ENCODE results near the gene PRPF19.

Gene PRPF19

DNA sequence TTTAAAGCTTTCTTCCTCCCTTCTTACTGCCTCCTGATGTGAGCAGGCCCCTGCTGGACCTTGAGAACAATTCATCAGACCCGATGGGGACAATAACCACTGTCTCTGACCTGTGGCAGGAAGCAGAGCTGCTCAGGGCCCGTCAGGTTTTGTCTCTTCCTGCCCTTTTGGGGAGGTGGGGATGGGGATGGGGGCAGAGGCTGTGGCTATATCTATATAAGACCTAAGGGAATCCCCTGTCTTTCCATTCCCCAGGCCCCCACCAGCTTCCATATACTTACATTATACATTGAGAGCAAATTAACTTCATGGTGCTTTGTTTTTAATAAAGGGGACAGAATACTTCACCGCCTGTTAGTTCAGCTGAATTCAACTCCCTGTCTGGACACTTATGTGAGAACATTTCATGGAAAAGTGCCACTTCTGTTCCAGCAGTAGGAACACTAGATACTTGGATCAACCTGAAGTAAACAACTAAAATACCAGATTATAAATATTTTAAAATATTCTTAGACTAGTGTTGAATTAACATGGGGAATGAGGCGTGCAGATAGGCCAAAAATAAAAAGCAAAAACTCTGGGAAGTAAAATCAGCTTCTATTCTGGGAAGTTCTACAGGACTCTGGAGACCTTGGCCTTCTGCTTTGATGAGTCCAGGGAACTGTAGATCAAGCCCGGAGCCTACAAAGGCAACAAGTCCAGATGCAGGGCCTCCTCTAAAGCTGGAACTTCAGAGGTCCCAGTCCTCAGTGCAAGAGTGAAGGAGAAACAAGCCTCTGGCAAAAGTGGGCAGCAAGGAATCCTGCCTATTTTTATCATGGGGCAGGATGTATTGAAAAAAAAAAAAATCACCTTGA lies 27.9 kb downstream of the PRPF19 start:
- no peak for DNase-seq (ENCODE audit: low spot score)
- TF ChIP-seq CTCF (IDR thresholded peaks at IDR 0.05; ENCODE audit: extremely low read depth, missing control alignments), result no peak

GRCh38 chr11:60876168-60876485 lies 30.3 kb downstream of the PRPF19 start:
- TF ChIP-seq CTCF (IDR thresholded peaks at IDR 0.05; ENCODE audit: extremely low read depth, missing control alignments), result no peak
- DNase-seq (ENCODE audit: low spot score), result no peak

GRCh38 chr11:60875366-60876167 lies 30.8 kb downstream of the PRPF19 start:
- no peak for TF ChIP-seq CTCF (IDR thresholded peaks at IDR 0.05; ENCODE audit: extremely low read depth, missing control alignments)
- DNase-seq (ENCODE audit: low spot score), result no peak

- TF ChIP-seq CTCF (IDR thresholded peaks at IDR 0.05; ENCODE audit: extremely low read depth, missing control alignments), result no peak
- no peak for DNase-seq (ENCODE audit: low spot score)
These were observed 31.7 kb downstream of the PRPF19 start for GRCh38 chr11:60874421-60875365.

DNA sequence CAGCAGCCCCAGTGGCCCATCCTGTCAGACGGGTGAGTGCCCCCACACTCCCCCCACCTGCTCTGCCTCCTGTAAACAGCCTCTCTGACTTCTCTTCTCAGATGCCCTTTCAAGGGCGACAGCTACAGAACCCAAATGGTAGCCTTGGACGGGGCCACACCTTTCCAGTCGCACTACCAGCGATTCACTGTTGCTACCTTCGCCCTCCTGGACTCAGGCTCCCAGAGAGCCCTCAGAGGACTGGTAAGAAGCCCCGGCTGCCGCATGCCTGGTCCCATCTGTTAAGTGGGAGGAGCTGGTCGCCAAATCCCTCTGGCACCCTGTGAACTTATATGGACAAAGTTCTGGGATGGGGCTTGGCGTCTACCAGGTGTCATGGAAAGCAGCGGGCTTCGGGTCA lies 32.9 kb downstream of the PRPF19 start:
- no peak for DNase-seq (ENCODE audit: low spot score)
- no peak for TF ChIP-seq CTCF (IDR thresholded peaks at IDR 0.05; ENCODE audit: extremely low read depth, missing control alignments)

DNA sequence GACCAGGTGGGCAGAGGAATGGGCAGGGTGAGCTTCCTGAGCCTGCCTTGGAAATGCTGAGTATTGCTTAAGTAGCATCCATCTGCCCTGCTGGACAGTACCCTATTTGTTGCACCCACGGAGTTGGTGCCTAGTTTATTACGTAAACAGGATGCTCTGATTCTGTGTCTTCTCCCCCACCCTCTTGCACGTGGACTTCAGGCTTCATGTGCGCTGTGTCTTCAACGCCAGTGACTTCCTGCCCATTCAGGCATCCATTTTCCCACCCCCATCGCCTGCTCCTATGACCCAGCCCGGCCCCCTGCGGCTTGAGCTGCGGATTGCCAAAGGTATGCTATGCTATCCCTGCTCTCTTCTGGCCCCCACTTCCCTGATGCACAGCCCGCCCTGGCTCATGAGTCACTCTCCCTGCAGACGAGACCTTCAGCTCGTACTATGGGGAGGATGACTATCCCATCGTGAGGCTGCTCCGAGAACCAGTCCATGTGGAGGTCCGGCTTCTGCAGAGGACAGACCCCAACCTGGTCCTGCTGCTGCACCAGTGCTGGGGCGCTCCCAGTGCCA lies 33.3 kb downstream of the PRPF19 start:
- DNase-seq (ENCODE audit: low spot score), result no peak
- no peak for TF ChIP-seq CTCF (IDR thresholded peaks at IDR 0.05; ENCODE audit: extremely low read depth, missing control alignments)
